ENCODE data around the gene DACT2. TPM values are rescaled to one million over a fixed set of nuclear protein-coding genes. Genes with fewer than 3 reads are reported as not detected.

Gene DACT2
- total RNA-seq, 3 donors from 2014 or later (not counting 1 experiment from before 2014, with no cell fraction given), result not detected

DNA sequence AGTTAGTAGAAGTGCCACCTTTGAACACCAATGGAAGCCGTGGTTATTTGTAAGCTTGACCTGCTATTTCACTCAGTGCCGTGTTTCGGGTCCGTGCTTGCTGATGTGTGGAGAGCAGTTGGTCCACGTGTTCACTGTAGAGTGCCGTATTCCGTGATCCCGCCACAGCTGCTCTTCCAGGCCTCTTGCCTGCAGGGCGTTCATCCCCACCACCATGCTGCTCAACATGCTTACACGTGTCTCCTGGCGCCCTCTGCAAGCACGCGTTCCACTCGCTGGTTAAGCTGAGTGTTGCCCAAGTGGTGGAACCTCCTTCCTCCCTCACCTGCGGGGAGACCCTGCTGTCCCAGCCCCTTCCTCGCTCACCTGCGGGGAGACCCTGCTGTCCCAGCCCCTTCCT, 28.0 kb upstream of the DACT2 start:
- no peaks in the 10 kb centered on the region for H3K27me3 ChIP-seq (ENCODE audit: control insufficient read depth, insufficient read depth, low read length)
- H3K27ac ChIP-seq (ENCODE audit: low read length), result no peak overlapping the region
- Mint-ChIP-seq H3K4me1 (peaks cover 8 to 17% of the 10 kb centered on the region in 2 donors), H3K4me3 (no peak overlapping the region), H3K36me3 (peaks cover 14% of the 10 kb centered on the region), H3K9me3 (no peaks in the 10 kb centered on the region), H3K27me3 (ENCODE audit: low read depth in 2 of 2) (peaks cover 41 to 57% of the 10 kb centered on the region in 2 donors), H3K27ac (no peak overlapping the region)
- ATAC-seq (no peak), DNase-seq (no peak)
- H3K36me3 ChIP-seq (ENCODE audit: control insufficient read depth, insufficient read depth, low read length), result no peaks in the 10 kb centered on the region
- WGBS (ENCODE audit: insufficient coverage), result 91% methylated on average over 17 of the region's 17 CpGs
- intact Hi-C loops (cut with micrococcal nuclease), result no loop called here
- peaks cover 21% of the 10 kb centered on the region for H3K4me1 ChIP-seq (ENCODE audit: control insufficient read depth, insufficient read depth, low read length)
- TF ChIP-seq, protein P1, sequence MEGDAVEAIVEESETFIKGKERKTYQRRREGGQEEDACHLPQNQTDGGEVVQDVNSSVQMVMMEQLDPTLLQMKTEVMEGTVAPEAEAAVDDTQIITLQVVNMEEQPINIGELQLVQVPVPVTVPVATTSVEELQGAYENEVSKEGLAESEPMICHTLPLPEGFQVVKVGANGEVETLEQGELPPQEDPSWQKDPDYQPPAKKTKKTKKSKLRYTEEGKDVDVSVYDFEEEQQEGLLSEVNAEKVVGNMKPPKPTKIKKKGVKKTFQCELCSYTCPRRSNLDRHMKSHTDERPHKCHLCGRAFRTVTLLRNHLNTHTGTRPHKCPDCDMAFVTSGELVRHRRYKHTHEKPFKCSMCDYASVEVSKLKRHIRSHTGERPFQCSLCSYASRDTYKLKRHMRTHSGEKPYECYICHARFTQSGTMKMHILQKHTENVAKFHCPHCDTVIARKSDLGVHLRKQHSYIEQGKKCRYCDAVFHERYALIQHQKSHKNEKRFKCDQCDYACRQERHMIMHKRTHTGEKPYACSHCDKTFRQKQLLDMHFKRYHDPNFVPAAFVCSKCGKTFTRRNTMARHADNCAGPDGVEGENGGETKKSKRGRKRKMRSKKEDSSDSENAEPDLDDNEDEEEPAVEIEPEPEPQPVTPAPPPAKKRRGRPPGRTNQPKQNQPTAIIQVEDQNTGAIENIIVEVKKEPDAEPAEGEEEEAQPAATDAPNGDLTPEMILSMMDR (IDR thresholded peaks at IDR 0.05), result no peak
- H3K4me3 ChIP-seq (ENCODE audit: low read length), result no peak overlapping the region
- H3K9me3 ChIP-seq (ENCODE audit: control insufficient read depth, insufficient read depth, low read length), result no peaks in the 10 kb centered on the region

DNA sequence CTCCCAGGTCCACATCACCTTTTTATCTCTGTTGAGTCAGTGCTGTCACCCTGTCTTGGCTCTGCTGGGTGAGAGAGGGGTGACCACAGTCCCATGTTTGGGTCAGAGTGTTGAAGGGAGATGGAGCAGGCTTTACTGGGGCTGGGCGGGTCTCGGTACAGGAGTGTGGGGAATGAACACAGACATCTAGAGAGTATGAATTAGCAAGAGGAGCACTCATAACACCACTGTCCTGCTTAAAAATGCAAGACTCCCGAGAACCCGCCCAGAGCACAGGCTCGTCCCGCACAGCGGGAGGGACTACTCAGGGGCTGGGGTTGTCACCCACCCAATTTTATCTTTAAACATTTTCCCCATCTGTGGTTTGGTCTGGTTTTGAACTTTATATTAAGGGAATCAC, 27.5 kb upstream of the DACT2 start:
- Mint-ChIP-seq H3K36me3 (peaks cover 14% of the 10 kb centered on the region), H3K4me1 (peaks cover 8 to 17% of the 10 kb centered on the region in 2 donors), H3K27ac (no peak overlapping the region), H3K4me3 (no peak overlapping the region), H3K9me3 (no peaks in the 10 kb centered on the region), H3K27me3 (ENCODE audit: low read depth in 2 of 2) (peaks cover 38 to 52% of the 10 kb centered on the region in 2 donors)
- Histone ChIP-seq H3K27me3 (ENCODE audit: control insufficient read depth, insufficient read depth, low read length) (no peaks in the 10 kb centered on the region), H3K27ac (ENCODE audit: low read length) (no peak overlapping the region), H3K4me1 (ENCODE audit: control insufficient read depth, insufficient read depth, low read length) (peaks cover 21% of the 10 kb centered on the region), H3K9me3 (ENCODE audit: control insufficient read depth, insufficient read depth, low read length) (no peaks in the 10 kb centered on the region), H3K36me3 (ENCODE audit: control insufficient read depth, insufficient read depth, low read length) (no peaks in the 10 kb centered on the region), H3K4me3 (ENCODE audit: low read length) (no peak overlapping the region)
- no peak for DNase-seq
- TF ChIP-seq, protein P1 (IDR thresholded peaks at IDR 0.05), result no peak
- no peak for ATAC-seq
- 94% methylated on average over 5 of the region's 7 CpGs for WGBS (ENCODE audit: insufficient coverage)
- intact Hi-C loops (cut with micrococcal nuclease), result no loop called here

DNA sequence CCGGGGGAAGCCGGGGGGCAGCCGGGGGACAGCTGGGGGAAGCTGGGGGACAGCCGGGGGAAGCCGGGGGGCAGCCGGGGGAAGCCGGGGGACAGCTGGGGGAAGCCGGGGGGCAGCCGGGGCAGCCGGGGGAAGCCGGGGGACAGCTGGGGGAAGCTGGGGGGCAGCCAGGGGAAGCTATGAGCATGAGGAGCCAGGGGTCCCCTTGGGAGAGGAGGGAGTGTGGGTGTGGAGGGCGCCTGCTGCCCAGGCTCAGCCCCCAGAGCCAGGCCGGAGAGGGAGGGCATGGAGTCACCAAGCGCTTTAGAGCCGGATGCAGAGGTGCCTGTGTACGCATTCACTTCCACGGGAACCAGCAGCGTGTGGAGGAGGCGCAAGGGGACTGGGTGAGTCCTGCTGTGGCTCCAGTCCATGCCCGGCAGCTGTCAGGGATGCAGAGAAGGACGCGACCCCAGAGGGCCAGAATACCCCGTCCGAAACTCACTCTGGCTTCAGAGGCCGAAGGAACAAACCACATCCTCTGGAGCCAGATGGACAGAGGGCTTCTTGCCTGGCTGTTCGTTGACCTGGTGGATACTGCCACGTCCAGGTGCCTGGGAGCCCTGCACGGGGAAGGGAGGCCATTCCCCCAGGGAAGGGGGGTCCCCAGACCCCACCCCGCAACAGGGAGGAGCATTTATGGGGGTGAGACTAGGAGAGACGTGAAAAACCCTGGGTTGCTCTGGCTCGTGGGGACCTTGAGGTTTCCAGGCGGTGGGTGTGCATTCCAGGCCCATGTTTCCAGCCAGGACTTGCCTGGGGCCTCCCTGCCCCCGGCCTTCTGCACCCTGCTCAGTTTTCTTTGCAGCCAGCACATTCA, 26.5 kb upstream of the DACT2 start:
- Histone ChIP-seq H3K4me3 (ENCODE audit: low read length) (no peak overlapping the region), H3K36me3 (ENCODE audit: control insufficient read depth, insufficient read depth, low read length) (no peaks in the 10 kb centered on the region), H3K9me3 (ENCODE audit: control insufficient read depth, insufficient read depth, low read length) (no peaks in the 10 kb centered on the region), H3K27me3 (ENCODE audit: control insufficient read depth, insufficient read depth, low read length) (no peaks in the 10 kb centered on the region), H3K27ac (ENCODE audit: low read length) (no peak overlapping the region), H3K4me1 (ENCODE audit: control insufficient read depth, insufficient read depth, low read length) (peaks cover 21% of the 10 kb centered on the region)
- Mint-ChIP-seq H3K27me3 (ENCODE audit: low read depth in 2 of 2) (peaks cover 33 to 42% of the 10 kb centered on the region in 2 donors), H3K36me3 (peaks cover 7% of the 10 kb centered on the region), H3K9me3 (no peaks in the 10 kb centered on the region), H3K4me3 (no peak overlapping the region), H3K4me1 (peaks cover 8 to 17% of the 10 kb centered on the region in 2 donors), H3K27ac (no peak overlapping the region)
- 38% methylated on average over 28 of the region's 33 CpGs for WGBS (ENCODE audit: insufficient coverage)
- TF ChIP-seq, protein P1 (IDR thresholded peaks at IDR 0.05), result no peak
- intact Hi-C loops (cut with micrococcal nuclease), result no loop called here
- no peak for DNase-seq
- no peak for ATAC-seq
